Skeletal muscle cell (primary cell): ENCODE measurements around the gene PPCS.
"Not testable (repeated sequence)": the region's sequence is repeated elsewhere in the genome, so short reads cannot be mapped to it uniquely, and the experiment has no call there.

Experiments used
- DNase-seq: peaks from one replicate; pipeline ENCODE4 v3.0.0-alpha.2; 2010; ENCODE audit warnings: low read depth
- H3K4me3 ChIP-seq: 2 replicates; pipeline ENCODE4 v1.5.1; 2011; ENCODE audit warnings: low read depth, mild to moderate bottlenecking, control low read depth, low read length, moderate library complexity

Gene PPCS

DNA sequence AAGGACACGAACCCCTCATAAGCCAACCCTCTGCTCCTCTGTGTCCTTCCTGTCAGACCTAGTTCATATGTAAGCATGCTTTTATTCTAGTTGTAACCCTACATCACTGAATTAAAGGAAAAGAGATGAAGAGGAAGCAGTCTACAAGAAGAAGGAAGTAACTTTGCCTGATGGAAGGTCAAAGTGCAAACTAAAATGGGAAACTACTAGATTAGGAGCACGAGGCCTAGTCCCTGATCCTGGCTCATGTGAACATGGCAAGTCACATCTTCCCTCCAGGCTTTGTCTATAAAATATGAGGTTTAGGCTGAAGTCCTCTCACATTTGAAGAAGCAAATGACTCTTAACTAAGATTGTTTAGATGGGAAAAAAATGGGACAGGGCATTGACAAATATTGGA is 13.7 kb upstream of the PPCS start:
- no peak for DNase-seq
- H3K4me3 ChIP-seq, result no peak overlapping the region

- no peak overlapping the region for H3K4me3 ChIP-seq
- no peak for DNase-seq
Observed at GRCh38 chr1:42449256-42449655, 7.1 kb upstream of the PPCS start.

GRCh38 chr1:42450061-42450460 is 6.3 kb upstream of the PPCS start:
- no peak overlapping the region for H3K4me3 ChIP-seq
- DNase-seq, result no peak

DNA sequence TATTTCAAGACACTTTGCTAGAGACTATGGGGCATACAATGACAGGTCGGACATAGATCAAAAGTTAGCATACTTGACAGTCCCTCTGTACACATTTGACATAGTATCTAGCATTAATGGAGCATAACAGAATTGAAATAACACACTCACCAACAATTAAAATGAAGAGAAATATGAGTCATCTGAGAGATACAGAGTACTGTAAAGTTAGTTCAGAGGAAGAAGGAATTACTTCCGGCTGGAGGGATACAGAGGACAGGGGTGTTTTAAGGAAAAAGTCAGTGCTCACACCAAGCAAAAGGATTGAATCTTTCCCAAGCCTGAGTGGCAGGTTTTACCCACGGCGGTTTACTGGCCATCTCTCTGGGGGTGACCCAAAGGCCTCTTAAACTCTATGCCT is 3.0 kb upstream of the PPCS start:
- DNase-seq, result no peak
- no peak overlapping the region for H3K4me3 ChIP-seq

- H3K4me3 ChIP-seq, result no peak overlapping the region
- DNase-seq, result no peak
Observed at GRCh38 chr1:42454403-42454802, 1.9 kb upstream of the PPCS start.

GRCh38 chr1:42456754-42457089 is 379 bp downstream of the PPCS start:
- H3K4me3 ChIP-seq, result peak overlapping the region; percentile 70
- peak; percentile 10 for DNase-seq

DNA sequence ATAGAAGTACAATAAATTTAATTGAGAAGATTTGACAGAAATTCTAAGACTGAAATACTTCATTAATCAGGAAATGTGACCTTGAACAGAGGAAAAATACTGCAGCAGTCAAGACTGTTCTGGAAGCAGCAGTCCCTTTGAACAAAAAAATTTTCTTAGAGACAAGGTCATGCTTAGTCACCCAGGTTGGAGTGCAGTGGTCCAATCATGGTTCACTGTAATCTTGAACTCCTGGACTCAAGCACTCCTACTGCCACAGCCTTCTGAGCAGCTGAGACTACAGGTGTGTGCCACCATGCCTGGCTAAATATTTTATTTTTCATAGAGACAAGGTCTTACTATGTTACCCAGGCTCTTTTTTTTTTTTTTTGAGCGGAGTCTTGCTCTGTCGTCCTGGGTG is 4.9 kb downstream of the PPCS start:
- H3K4me3 ChIP-seq, result no peak overlapping the region
- DNase-seq, result no peak

- DNase-seq, result peak; percentile 94
- peak within 1 kb of the TSS; percentile 78 for H3K4me3 ChIP-seq
Observed at GRCh38 chr1:42462828-42463763, 6.8 kb downstream of the PPCS start, which contains the start of gene CCDC30. Gene CCDC30 (plus strand): TSS chr1:42463286. CDS start chr1:42480552, 17,266 bp downstream.

DNA sequence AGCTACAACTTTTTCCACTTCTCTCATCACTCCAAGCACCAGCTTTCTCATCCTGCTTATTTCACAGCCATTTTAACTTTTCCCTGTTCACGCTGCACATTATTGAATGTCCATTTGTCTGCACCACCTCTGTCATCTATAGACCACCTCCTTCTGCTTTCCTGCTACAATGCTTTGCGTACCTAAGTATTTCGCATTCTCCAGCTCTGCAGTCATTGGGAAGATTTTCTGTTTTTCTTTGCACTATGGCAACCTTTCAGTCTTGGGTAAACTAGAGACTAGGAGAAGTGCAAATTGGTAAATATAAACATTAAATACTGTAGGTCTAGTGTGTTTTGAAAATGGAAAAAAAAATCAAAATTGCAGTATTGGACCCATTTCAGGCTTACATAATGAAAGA is 7.6 kb downstream of the PPCS start:
- DNase-seq, result no peak
- peak overlapping the region; percentile 78 for H3K4me3 ChIP-seq

DNA sequence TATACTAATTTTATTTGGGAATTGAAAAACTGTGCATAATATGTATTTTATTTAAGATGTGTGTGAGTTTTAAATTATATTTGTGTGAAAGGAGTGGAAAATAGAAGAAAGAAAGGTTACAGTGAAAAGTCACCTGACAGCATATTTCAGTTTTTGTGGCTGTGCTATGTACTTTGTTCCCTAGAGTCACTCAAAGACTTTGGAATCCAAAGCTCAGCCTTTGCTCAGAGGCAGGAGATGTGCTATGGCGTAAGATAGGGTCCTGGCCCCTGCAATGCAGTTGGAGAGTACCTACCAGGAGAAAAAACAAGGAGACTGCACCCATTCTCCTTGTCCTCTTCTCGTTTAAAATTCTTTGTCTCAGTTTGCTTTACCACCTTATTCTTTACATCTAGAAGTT is 9.7 kb downstream of the PPCS start:
- DNase-seq, result no peak
- H3K4me3 ChIP-seq, result no peak overlapping the region

GRCh38 chr1:42469727-42470126 is 13.4 kb downstream of the PPCS start:
- DNase-seq, result no peak

GRCh38 chr1:42476605-42477004 is 20.3 kb downstream of the PPCS start:
- no peak for DNase-seq
- no peak overlapping the region for H3K4me3 ChIP-seq

More at GRCh38 chr1:42469727-42470126, 13.4 kb downstream of the PPCS start:
- no peak overlapping the region for H3K4me3 ChIP-seq

DNA sequence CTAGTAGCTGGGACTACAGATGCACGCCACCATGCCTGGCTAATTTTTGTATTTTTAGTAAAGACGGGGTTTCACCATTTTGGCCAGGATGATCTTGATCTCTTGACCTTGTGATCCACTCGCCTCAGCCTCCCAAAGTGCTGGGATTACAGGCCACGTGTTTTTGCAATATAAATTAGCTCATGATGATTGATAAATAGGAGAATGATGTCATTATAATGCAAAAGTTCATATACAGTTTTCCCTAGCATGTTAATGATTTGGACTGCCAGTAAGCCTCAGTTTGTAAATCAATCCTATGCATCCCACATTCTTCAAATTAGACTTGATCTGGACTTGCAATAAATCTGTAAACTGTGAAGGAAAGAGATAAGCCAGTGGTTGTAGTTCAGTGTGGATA is 21.0 kb downstream of the PPCS start:
- H3K4me3 ChIP-seq, DNase-seq: not testable (repeated sequence)

DNA sequence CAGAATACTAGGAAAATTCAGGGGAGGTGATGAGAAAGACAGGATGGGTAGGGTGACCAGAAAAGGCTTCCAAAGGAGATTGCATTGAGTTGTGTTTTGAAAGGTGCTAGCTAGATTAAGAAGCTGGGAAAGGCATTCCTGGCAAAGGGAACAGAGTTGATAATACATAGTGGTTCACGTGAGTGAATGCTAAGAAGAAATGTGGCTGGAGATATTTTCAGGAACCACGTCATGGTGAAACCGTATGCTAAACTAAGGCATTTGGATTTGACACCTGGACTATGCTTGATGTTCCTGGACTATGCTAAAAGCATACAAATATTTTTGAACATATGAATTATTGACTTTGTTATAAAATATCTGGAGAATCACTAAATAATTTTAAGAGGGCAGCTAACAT is 21.4 kb downstream of the PPCS start:
- no peak overlapping the region for H3K4me3 ChIP-seq
- DNase-seq, result no peak

GRCh38 chr1:42479621-42480020 is 23.3 kb downstream of the PPCS start:
- no peak overlapping the region for H3K4me3 ChIP-seq
- DNase-seq, result no peak

GRCh38 chr1:42480921-42481320 is 24.6 kb downstream of the PPCS start:
- no peak for DNase-seq
- no peak overlapping the region for H3K4me3 ChIP-seq

DNA sequence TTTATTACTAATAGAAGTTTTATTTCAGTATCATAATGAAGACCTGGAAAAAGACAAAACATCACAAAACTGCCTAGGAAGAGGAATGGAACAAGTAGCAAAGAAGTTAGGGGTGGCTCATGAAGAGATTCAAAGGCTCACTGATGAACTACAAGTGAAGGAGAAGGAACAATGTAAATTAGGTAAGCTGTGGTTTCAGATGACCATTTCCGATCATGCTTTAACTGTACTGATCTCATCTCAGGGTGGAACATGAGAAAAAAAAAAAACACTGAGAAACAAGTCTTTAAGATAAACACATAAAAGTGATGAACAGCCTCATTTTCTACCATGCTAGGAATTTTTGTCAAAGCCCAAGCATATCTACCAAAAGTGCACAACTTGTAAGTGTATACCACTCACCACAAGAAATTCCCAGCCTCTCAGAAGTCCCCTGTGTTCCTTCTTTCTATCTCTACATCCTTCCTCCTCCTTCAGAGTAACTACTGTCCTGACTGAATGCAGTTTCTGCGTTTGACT is 26.4 kb downstream of the PPCS start:
- no peak for DNase-seq
- H3K4me3 ChIP-seq, result no peak overlapping the region

DNA sequence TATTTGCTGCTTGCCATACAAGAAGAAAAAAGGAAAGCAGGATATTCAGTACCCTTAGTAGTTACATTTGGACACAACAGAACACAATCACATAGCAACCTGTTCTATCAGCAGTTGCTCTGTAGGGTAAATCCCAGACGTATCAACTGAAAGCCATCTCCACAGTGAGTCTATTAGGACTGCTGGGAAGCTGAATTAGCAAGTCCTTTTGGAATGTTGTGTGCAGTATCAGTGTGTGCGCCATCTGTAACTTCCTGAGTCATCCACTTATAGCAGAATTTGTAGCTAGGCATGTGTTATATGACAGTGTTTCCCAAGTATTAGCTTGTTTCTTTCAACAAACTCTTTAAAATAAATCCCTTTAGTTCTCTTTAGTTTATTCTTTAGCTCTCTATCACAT is 28.0 kb downstream of the PPCS start:
- peak; percentile 59 for DNase-seq
- H3K4me3 ChIP-seq, result no peak overlapping the region

- H3K4me3 ChIP-seq, result no peak overlapping the region
- no peak for DNase-seq
Observed at GRCh38 chr1:42490237-42490636, 33.9 kb downstream of the PPCS start.

DNA sequence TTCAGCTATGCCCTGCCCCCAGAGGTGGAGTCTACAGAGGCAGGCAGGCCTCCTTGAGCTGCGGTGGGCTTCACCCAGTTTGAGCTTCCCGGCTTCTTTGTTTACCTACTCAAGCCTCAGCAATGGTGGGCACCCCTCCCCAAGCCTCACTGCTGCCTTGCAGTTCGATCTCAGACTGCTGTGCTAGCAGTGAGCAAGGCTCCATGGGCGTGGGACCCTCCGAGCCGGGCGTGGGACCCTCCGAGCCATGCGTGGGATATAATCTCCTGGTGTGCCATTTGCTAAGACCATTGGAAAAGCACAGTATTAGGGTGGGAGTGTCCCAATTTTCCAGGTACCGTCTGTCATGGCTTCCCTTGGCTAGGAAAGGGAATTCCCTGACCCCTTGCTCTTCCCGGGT is 45.7 kb downstream of the PPCS start:
- not testable (repeated sequence) for H3K4me3 ChIP-seq, DNase-seq

GRCh38 chr1:42504535-42505128 is 48.3 kb downstream of the PPCS start:
- no peak overlapping the region for H3K4me3 ChIP-seq
- no peak for DNase-seq
